Neutrophil (primary cell): ENCODE measurements around the gene NFIA.

Experiments used
- H3K27ac ChIP-seq: fragments of 200-600 bp; sonication (generic); 2 replicates; pipeline ENCODE4 v1.5.1; 2016; ENCODE audit warnings: mild to moderate bottlenecking, moderate library complexity
- H3K27me3 ChIP-seq: fragments of 200-600 bp; sonication (generic); 2 replicates; pipeline ENCODE4 v1.6.0; 2016; ENCODE audit warnings: mild to moderate bottlenecking
- H3K36me3 ChIP-seq: fragments of 200-600 bp; sonication (generic); 2 replicates; pipeline ENCODE4 v1.5.1; 2017
- H3K4me1 ChIP-seq, 2 experiments: fragments of 200-600 bp in 1 of 2; sonication (generic) in 1 of 2; 1 replicate in 1 of 2; 2 replicates in 1 of 2; pipeline versions ENCODE4 v1.5.1 to v1.6.1; 2013 to 2016; ENCODE audit warnings: low read depth in 1 of 2, low read length in 1 of 2, mild to moderate bottlenecking in 1 of 2, moderate library complexity in 1 of 2; ENCODE audit not compliant: control insufficient read depth in 1 of 2, insufficient read depth in 1 of 2
- H3K4me3 ChIP-seq, 2 experiments: fragments of 200-600 bp in 1 of 2; sonication (generic) in 1 of 2; 1 replicate in 1 of 2; 2 replicates in 1 of 2; pipeline ENCODE4 v1.5.1; 2013 to 2016; ENCODE audit warnings: low read depth in 1 of 2, low read length in 1 of 2, mild to moderate bottlenecking in 1 of 2, moderate library complexity in 1 of 2
- H3K9me3 ChIP-seq: fragments of 200-600 bp; sonication (generic); 2 replicates; pipeline ENCODE4 v1.5.1; 2016
- TF ChIP-seq, protein P1 (sequence below): fragments of 200-600 bp; sonication (generic); IDR thresholded peaks from 2 replicates; pipeline ENCODE4 v1.5.1; 2016; ENCODE audit warnings: antibody characterized with exemption

Gene NFIA

GRCh38 chr1:61084491-61085031 is 2.2 kb downstream of the NFIA start:
- Histone ChIP-seq H3K27me3 (peaks cover 68% of the 10 kb centered on the region), H3K36me3 (no peaks in the 10 kb centered on the region), H3K27ac (no peak overlapping the region), H3K9me3 (no peaks in the 10 kb centered on the region), H3K4me3 (no peak overlapping the region), H3K4me1 (peaks cover 24 to 29% of the 10 kb centered on the region in 2 experiments)
- TF ChIP-seq, protein P1, sequence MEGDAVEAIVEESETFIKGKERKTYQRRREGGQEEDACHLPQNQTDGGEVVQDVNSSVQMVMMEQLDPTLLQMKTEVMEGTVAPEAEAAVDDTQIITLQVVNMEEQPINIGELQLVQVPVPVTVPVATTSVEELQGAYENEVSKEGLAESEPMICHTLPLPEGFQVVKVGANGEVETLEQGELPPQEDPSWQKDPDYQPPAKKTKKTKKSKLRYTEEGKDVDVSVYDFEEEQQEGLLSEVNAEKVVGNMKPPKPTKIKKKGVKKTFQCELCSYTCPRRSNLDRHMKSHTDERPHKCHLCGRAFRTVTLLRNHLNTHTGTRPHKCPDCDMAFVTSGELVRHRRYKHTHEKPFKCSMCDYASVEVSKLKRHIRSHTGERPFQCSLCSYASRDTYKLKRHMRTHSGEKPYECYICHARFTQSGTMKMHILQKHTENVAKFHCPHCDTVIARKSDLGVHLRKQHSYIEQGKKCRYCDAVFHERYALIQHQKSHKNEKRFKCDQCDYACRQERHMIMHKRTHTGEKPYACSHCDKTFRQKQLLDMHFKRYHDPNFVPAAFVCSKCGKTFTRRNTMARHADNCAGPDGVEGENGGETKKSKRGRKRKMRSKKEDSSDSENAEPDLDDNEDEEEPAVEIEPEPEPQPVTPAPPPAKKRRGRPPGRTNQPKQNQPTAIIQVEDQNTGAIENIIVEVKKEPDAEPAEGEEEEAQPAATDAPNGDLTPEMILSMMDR = no peak

- H3K4me3 ChIP-seq = no peak overlapping the region
- H3K27me3 ChIP-seq = peaks cover 60% of the 10 kb centered on the region
- H3K4me1 ChIP-seq = peaks cover 18 to 24% of the 10 kb centered on the region in 2 experiments
- H3K36me3 ChIP-seq = no peaks in the 10 kb centered on the region
- TF ChIP-seq, protein P1 = no peak
- no peak overlapping the region for H3K27ac ChIP-seq
- no peaks in the 10 kb centered on the region for H3K9me3 ChIP-seq
Measured at GRCh38 chr1:61085206-61085982, 3.0 kb downstream of the NFIA start.

DNA sequence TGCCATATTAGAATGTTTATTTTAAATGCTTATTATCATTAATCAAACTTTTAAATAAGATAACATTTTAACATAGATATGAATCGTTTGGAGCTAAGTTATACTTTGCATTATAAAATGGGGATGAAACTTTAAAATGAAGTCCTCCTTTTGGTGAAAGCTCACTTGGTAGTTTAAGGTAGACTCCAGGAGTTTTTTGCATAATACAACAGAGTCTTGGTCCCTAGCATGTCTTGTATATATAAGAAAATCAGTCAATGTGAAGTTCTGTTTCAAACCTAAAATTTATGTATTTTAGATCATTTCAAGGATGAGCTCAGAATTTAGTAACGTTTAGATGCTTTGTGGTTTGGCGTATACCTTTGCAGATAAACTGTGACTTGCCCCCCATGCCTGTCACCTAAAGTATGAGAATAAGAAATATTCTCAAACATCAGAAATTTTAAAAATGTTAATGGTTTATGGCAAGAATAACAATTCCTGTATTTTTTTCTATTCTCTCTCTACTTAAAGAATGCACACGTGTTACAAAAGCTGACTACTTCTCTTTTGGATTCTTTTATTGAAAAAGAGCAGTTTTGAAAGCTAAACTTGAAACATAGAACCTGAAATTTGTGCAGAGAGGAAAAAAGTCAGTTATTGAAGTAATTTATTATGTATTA is 3.8 kb downstream of the NFIA start:
- Histone ChIP-seq H3K27me3 (peaks cover 53% of the 10 kb centered on the region), H3K4me1 (peaks cover 18 to 24% of the 10 kb centered on the region in 2 experiments), H3K9me3 (no peaks in the 10 kb centered on the region), H3K27ac (no peak overlapping the region), H3K36me3 (no peaks in the 10 kb centered on the region), H3K4me3 (no peak overlapping the region)
- TF ChIP-seq, protein P1 = no peak

- peaks cover 11 to 14% of the 10 kb centered on the region in 2 experiments for H3K4me1 ChIP-seq
Measured at GRCh38 chr1:61087571-61087970, 5.2 kb downstream of the NFIA start.

GRCh38 chr1:61088163-61088974 is 6.0 kb downstream of the NFIA start:
- TF ChIP-seq, protein P1 = no peak
- Histone ChIP-seq H3K27me3 (peaks cover 30% of the 10 kb centered on the region), H3K27ac (no peak overlapping the region), H3K4me3 (no peak overlapping the region), H3K4me1 (peaks cover 4 to 6% of the 10 kb centered on the region in 2 experiments), H3K9me3 (no peaks in the 10 kb centered on the region), H3K36me3 (no peaks in the 10 kb centered on the region)

More at GRCh38 chr1:61087571-61087970, 5.2 kb downstream of the NFIA start:
- TF ChIP-seq, protein P1 = no peak
- peaks cover 38% of the 10 kb centered on the region for H3K27me3 ChIP-seq
- H3K4me3 ChIP-seq = no peak overlapping the region
- H3K27ac ChIP-seq = no peak overlapping the region
- no peaks in the 10 kb centered on the region for H3K36me3 ChIP-seq
- H3K9me3 ChIP-seq = no peaks in the 10 kb centered on the region
